ENCODE data around the gene VPS26A.
"Not testable (repeated sequence)": the region's sequence is repeated elsewhere in the genome, so short reads cannot be mapped to it uniquely, and the experiment has no call there.

The VPS26A gene

GRCh38 chr10:69103784-69104183 lies 20.2 kb upstream of the VPS26A start:
- no peak for DNase-seq

GRCh38 chr10:69104994-69105790 lies 18.8 kb upstream of the VPS26A start:
- DNase-seq, result no peak

GRCh38 chr10:69107176-69107490 lies 16.8 kb upstream of the VPS26A start:
- no peak for DNase-seq

- DNase-seq, result no peak
These were observed 16.3 kb upstream of the VPS26A start for GRCh38 chr10:69107699-69108098.

- DNase-seq, result no peak
These were observed 4.1 kb upstream of the VPS26A start for GRCh38 chr10:69119896-69120295.

GRCh38 chr10:69123306-69123746 lies 652 bp upstream of the VPS26A start:
- DNase-seq, result peak; percentile 0

- peak; percentile 3 for DNase-seq
These were observed 738 bp downstream of the VPS26A start for GRCh38 chr10:69124563-69125268.

GRCh38 chr10:69125554-69125953 lies 1.6 kb downstream of the VPS26A start:
- no peak for DNase-seq

- DNase-seq, result no peak
These were observed 6.3 kb downstream of the VPS26A start for GRCh38 chr10:69130251-69130650.

GRCh38 chr10:69139961-69140360 lies 16.0 kb downstream of the VPS26A start:
- no peak for DNase-seq

- no peak for DNase-seq
These were observed 17.3 kb downstream of the VPS26A start for GRCh38 chr10:69141304-69141703.

- DNase-seq, result not testable (repeated sequence)
These were observed 18.1 kb downstream of the VPS26A start for GRCh38 chr10:69142074-69142473.

GRCh38 chr10:69142983-69143382 lies 19.0 kb downstream of the VPS26A start:
- no peak for DNase-seq

GRCh38 chr10:69145329-69145728 lies 21.4 kb downstream of the VPS26A start:
- no peak for DNase-seq

GRCh38 chr10:69145864-69146263 lies 21.9 kb downstream of the VPS26A start:
- no peak for DNase-seq

GRCh38 chr10:69146759-69147158 lies 22.8 kb downstream of the VPS26A start:
- DNase-seq, result no peak

GRCh38 chr10:69151984-69152383 lies 28.0 kb downstream of the VPS26A start:
- no peak for DNase-seq

GRCh38 chr10:69153227-69153626 lies 29.2 kb downstream of the VPS26A start:
- no peak for DNase-seq

- DNase-seq, result no peak
These were observed 36.8 kb downstream of the VPS26A start for GRCh38 chr10:69160809-69161241.

GRCh38 chr10:69168493-69168892 lies 44.5 kb downstream of the VPS26A start:
- DNase-seq, result no peak

- no peak for DNase-seq
These were observed 48.4 kb downstream of the VPS26A start for GRCh38 chr10:69172241-69172982.

- DNase-seq, result not testable (repeated sequence)
These were observed 51.3 kb downstream of the VPS26A start for GRCh38 chr10:69175326-69175725.

- DNase-seq, result no peak
These were observed 52.8 kb downstream of the VPS26A start for GRCh38 chr10:69176823-69177222.

Data from NCI-H2029 treated with DMSO at 0.1 percent for 48 hours (cell line).